HEK293 (cell line): ENCODE results near the gene L3MBTL4.

Experiments used
- ELK4 ChIP-seq: IDR thresholded peaks from 2 replicates; pipeline ENCODE4 v1.6.1; 2011; ENCODE audit warnings: mild to moderate bottlenecking, low read depth, low read length, borderline replicate concordance
- FEZF1 ChIP-seq: fragments of 450-650 bp; formaldehyde crosslinking; IDR thresholded peaks from 2 replicates; pipeline ENCODE4 v1.5.1; 2016; ENCODE audit warnings: missing biosample characterization, missing genetic modification characterization
- HOXD13 ChIP-seq: sonication (generic); formaldehyde crosslinking; IDR thresholded peaks from 2 replicates; pipeline ENCODE4 v1.8.0; 2022; ENCODE audit warnings: missing genetic modification reagents, borderline replicate concordance
- IKZF3 ChIP-seq: fragments of 450-650 bp; IDR thresholded peaks from 2 replicates; pipeline ENCODE4 v1.5.0; 2018; ENCODE audit warnings: missing biosample characterization, mild to moderate bottlenecking, missing genetic modification characterization, moderate library complexity
- KLF16 ChIP-seq: fragments of 450-650 bp; formaldehyde crosslinking; IDR thresholded peaks from 2 replicates; pipeline ENCODE4 v1.5.1; 2017; ENCODE audit warnings: missing biosample characterization, missing genetic modification characterization
- KLF7 ChIP-seq: fragments of 450-650 bp; formaldehyde crosslinking; IDR thresholded peaks from 2 replicates; pipeline ENCODE4 v1.5.1; 2016; ENCODE audit warnings: missing biosample characterization, missing genetic modification characterization, borderline replicate concordance
- OSR2 ChIP-seq: fragments of 450-650 bp; formaldehyde crosslinking; IDR thresholded peaks from 2 replicates; pipeline ENCODE4 v1.5.1; 2016; ENCODE audit warnings: missing biosample characterization, missing genetic modification characterization
- PBX3 ChIP-seq: sonication (generic); formaldehyde crosslinking; IDR thresholded peaks from 2 replicates; pipeline ENCODE4 v1.8.1; 2022; ENCODE audit warnings: mild to moderate bottlenecking, moderate library complexity, missing genetic modification reagents
- SCRT1 ChIP-seq: fragments of 450-650 bp; formaldehyde crosslinking; IDR thresholded peaks from 2 replicates; pipeline ENCODE4 v1.5.1; 2016; ENCODE audit warnings: missing biosample characterization, missing genetic modification characterization, borderline replicate concordance
- ZBTB11 ChIP-seq: fragments of 450-650 bp; formaldehyde crosslinking; conservative IDR thresholded peaks from 2 replicates; pipeline ENCODE4 v1.5.1; 2016; ENCODE audit warnings: low read depth, missing biosample characterization, missing genetic modification characterization
- ZBTB44 ChIP-seq: fragments of 450-650 bp; IDR thresholded peaks from 2 replicates; pipeline ENCODE4 v1.5.1; 2018; ENCODE audit warnings: missing biosample characterization, mild to moderate bottlenecking, missing genetic modification characterization
- ZBTB8A ChIP-seq: fragments of 450-650 bp; formaldehyde crosslinking; IDR thresholded peaks from 2 replicates; pipeline ENCODE4 v1.5.1; 2016; ENCODE audit warnings: missing biosample characterization, missing genetic modification characterization
- ZEB2 ChIP-seq: fragments of 450-650 bp; formaldehyde crosslinking; IDR thresholded peaks from 2 replicates; pipeline ENCODE4 v1.5.1; 2016; ENCODE audit warnings: missing biosample characterization, missing genetic modification characterization
- ZFP69B ChIP-seq: fragments of 450-650 bp; formaldehyde crosslinking; IDR thresholded peaks from 2 replicates; pipeline ENCODE4 v1.5.1; 2016; ENCODE audit warnings: missing biosample characterization, missing genetic modification characterization
- ZNF184 ChIP-seq: fragments of 450-650 bp; IDR thresholded peaks from 2 replicates; pipeline ENCODE4 v1.5.1; 2018; ENCODE audit warnings: missing biosample characterization, mild to moderate bottlenecking, missing genetic modification characterization
- ZNF223 ChIP-seq: fragments of 450-650 bp; formaldehyde crosslinking; IDR thresholded peaks from 2 replicates; pipeline ENCODE4 v1.5.1; 2016; ENCODE audit warnings: missing biosample characterization, missing genetic modification characterization
- ZNF366 ChIP-seq: fragments of 450-650 bp; formaldehyde crosslinking; conservative IDR thresholded peaks from 2 replicates; pipeline ENCODE4 v1.5.1; 2016; ENCODE audit warnings: missing biosample characterization, missing genetic modification characterization
- ZNF37A ChIP-seq: fragments of 450-650 bp; IDR thresholded peaks from 2 replicates; pipeline ENCODE4 v1.5.1; 2018; ENCODE audit warnings: missing biosample characterization, missing genetic modification characterization
- ZNF394 ChIP-seq: fragments of 450-650 bp; formaldehyde crosslinking; IDR thresholded peaks from 2 replicates; pipeline ENCODE4 v1.5.1; 2016; ENCODE audit warnings: missing biosample characterization, missing genetic modification characterization, mild to moderate bottlenecking, moderate library complexity, borderline replicate concordance
- ZNF404 ChIP-seq: fragments of 450-650 bp; formaldehyde crosslinking; IDR thresholded peaks from 2 replicates; pipeline ENCODE4 v1.5.1; 2017; ENCODE audit warnings: missing biosample characterization, missing genetic modification characterization
- ZNF423 ChIP-seq: fragments of 450-650 bp; formaldehyde crosslinking; IDR thresholded peaks from 2 replicates; pipeline ENCODE4 v1.5.1; 2016; ENCODE audit warnings: missing biosample characterization, missing genetic modification characterization
- ZNF596 ChIP-seq: fragments of 450-650 bp; IDR thresholded peaks from 2 replicates; pipeline ENCODE4 v1.5.0; 2018; ENCODE audit warnings: missing biosample characterization, mild to moderate bottlenecking, missing genetic modification characterization, moderate library complexity
- ZNF692 ChIP-seq: fragments of 450-650 bp; formaldehyde crosslinking; IDR thresholded peaks from 2 replicates; pipeline ENCODE4 v1.5.1; 2016; ENCODE audit warnings: missing biosample characterization, missing genetic modification characterization
- ZNF701 ChIP-seq: fragments of 450-650 bp; formaldehyde crosslinking; IDR thresholded peaks from 2 replicates; pipeline ENCODE4 v1.5.1; 2016; ENCODE audit warnings: missing biosample characterization, missing genetic modification characterization
- ZNF776 ChIP-seq: fragments of 450-650 bp; formaldehyde crosslinking; IDR thresholded peaks from 2 replicates; pipeline ENCODE4 v1.5.0; 2017; ENCODE audit warnings: missing biosample characterization, missing genetic modification characterization, borderline replicate concordance
- ZSCAN18 ChIP-seq: fragments of 450-650 bp; formaldehyde crosslinking; IDR thresholded peaks from 2 replicates; pipeline ENCODE4 v1.5.1; 2016; ENCODE audit warnings: missing biosample characterization, missing genetic modification characterization
- ZXDB ChIP-seq: fragments of 450-650 bp; formaldehyde crosslinking; IDR thresholded peaks from 2 replicates; pipeline ENCODE4 v1.5.1; 2016; ENCODE audit warnings: missing biosample characterization, missing genetic modification characterization

Gene L3MBTL4

GRCh38 chr18:6370886-6371635 is 43.6 kb downstream of the L3MBTL4 start (continued):
- TF ChIP-seq SCRT1 (no peak), OSR2 (no peak), ZXDB (tag by site-specific recombination) (peak; percentile 89), PBX3 (CRISPR knock-in tag) (no peak), ZEB2 (tag by site-specific recombination) (peak; percentile 28; the same call in 1 of the 2 replicates), ZNF366 (tag by site-specific recombination) (peak; percentile 59), ZNF692 (tag by site-specific recombination) (peak; percentile 23; the same call in 1 of the 2 replicates), KLF7 (0 out of 2 replicates have a peak, but pooled peaks have one; percentile 23), ZNF37A (0 out of 2 replicates have a peak, but pooled peaks have one; percentile 50), HOXD13 (CRISPR knock-in tag) (no peak), ZNF404 (no peak), IKZF3 (peak; percentile 33; the same call in 1 of the 2 replicates), ZNF776 (tag by site-specific recombination) (peak; percentile 76; the same call in 1 of the 2 replicates), KLF16 (tag by site-specific recombination) (0 out of 2 replicates have a peak, but pooled peaks have one; percentile 31), ZBTB8A (peak; percentile 34), ZNF701 (tag by site-specific recombination) (0 out of 2 replicates have a peak, but pooled peaks have one; percentile 39), ZNF423 (tag by site-specific recombination) (0 out of 2 replicates have a peak, but pooled peaks have one; percentile 13), ZSCAN18 (tag by site-specific recombination) (no peak), ZNF184 (tag by site-specific recombination) (peak; percentile 43; the same call in 1 of the 2 replicates), ZNF223 (tag by site-specific recombination) (no peak), ZNF394 (tag by site-specific recombination) (peak; percentile 24; the same call in 1 of the 2 replicates), ZBTB44 (tag by site-specific recombination) (peak; percentile 45; the same call in 1 of the 2 replicates), ZNF596 (tag by site-specific recombination) (peak; percentile 19; the same call in 1 of the 2 replicates), ZFP69B (tag by site-specific recombination) (no peak), ZBTB11 (tag by site-specific recombination) (0 out of 2 replicates have a peak, but pooled peaks have one; percentile 3), FEZF1 (tag by site-specific recombination) (peak; percentile 82), ELK4 (no peak)
